Cardiac muscle cell (in vitro differentiated cells and primary cell): ENCODE data around the gene CLNS1A. TPM values are rescaled to one million over a fixed set of nuclear protein-coding genes. Genes with fewer than 3 reads are reported as not detected.
A peak's percentile ranks its signal among the peaks of the same experiment; 100 is the strongest.

Source experiments
- DNase-seq, 2 donors: peaks; one replicate each; pipeline versions ENCODE4 v3.0.0 to v3.0.0-alpha.2; 2010 to 2017; ENCODE audit warnings: low read depth in 1 of 2, low spot score in 1 of 2
- H3K27ac ChIP-seq: fragments of 200-600 bp; sonication (generic); 2 replicates; pipeline ENCODE4 v1.5.1; 2016
- H3K27me3 ChIP-seq: fragments of 200-600 bp; sonication (generic); 2 replicates; pipeline ENCODE4 v1.6.0; 2016; ENCODE audit warnings: control low read depth
- H3K36me3 ChIP-seq: fragments of 200-600 bp; sonication (generic); 2 replicates; pipeline ENCODE4 v1.5.1; 2016; ENCODE audit warnings: control low read depth
- H3K4me1 ChIP-seq: fragments of 200-600 bp; sonication (generic); 2 replicates; pipeline ENCODE4 v1.8.1; 2017; ENCODE audit warnings: low read depth, mild to moderate bottlenecking, mixed run types
- H3K4me3 ChIP-seq: fragments of 200-600 bp; sonication (generic); 2 replicates; pipeline ENCODE4 v1.5.1; 2016; ENCODE audit warnings: mild to moderate bottlenecking
- H3K9me3 ChIP-seq: fragments of 200-600 bp; sonication (generic); 2 replicates; pipeline ENCODE4 v1.5.1; 2017; ENCODE audit warnings: low read depth, mild to moderate bottlenecking, control low read depth
- CTCF ChIP-seq: IDR thresholded peaks from 2 replicates; pipeline ENCODE4 v1.5.1; 2012; ENCODE audit warnings: low read depth, mild to moderate bottlenecking, low read length
- polyA plus RNA-seq: library from polyadenylated mRNA; unstranded; fragments of >200 nt; fragmentation: Nextera tagmentation; extraction: Ambion mirVana; gene quantifications from 2 replicates; pipeline ENCODE4 v1.2.1, GENCODE V29; 2016
- total RNA-seq: library from RNA; depleted of rRNA; stranded (reverse); fragments of >200 nt; gene quantifications from 2 replicates; pipeline ENCODE4 v1.2.3, GENCODE V29; 2016

Gene CLNS1A
- total and polyA plus RNA-seq, 2 experiments from 2014 or later = 122 to 152 TPM

GRCh38 chr11:77656362-77656761, 18.8 kb upstream of the CLNS1A start:
- DNase-seq = no peak
- no peak overlapping the region for H3K4me3 ChIP-seq
- no peaks in the 10 kb centered on the region for H3K27me3 ChIP-seq
- H3K36me3 ChIP-seq = no peaks in the 10 kb centered on the region
- no peak overlapping the region for H3K27ac ChIP-seq
- no peaks in the 10 kb centered on the region for H3K9me3 ChIP-seq
- TF ChIP-seq CTCF = no peak
- H3K4me1 ChIP-seq = no peaks in the 10 kb centered on the region

GRCh38 chr11:77654770-77655434, 17.3 kb upstream of the CLNS1A start:
- Histone ChIP-seq H3K4me3 (no peak overlapping the region), H3K9me3 (no peaks in the 10 kb centered on the region), H3K27ac (no peak overlapping the region), H3K27me3 (no peaks in the 10 kb centered on the region), H3K4me1 (no peaks in the 10 kb centered on the region), H3K36me3 (no peaks in the 10 kb centered on the region)
- DNase-seq = no peak
- TF ChIP-seq CTCF = no peak

- Histone ChIP-seq H3K4me1 (no peaks in the 10 kb centered on the region), H3K27me3 (no peaks in the 10 kb centered on the region), H3K4me3 (no peak overlapping the region)
These were observed 12.5 kb upstream of the CLNS1A start for GRCh38 chr11:77650123-77650522.

GRCh38 chr11:77647654-77648305, 10.2 kb upstream of the CLNS1A start:
- no peak overlapping the region for H3K27ac ChIP-seq
- no peak overlapping the region for H3K4me3 ChIP-seq
- no peaks in the 10 kb centered on the region for H3K27me3 ChIP-seq
- no peak for TF ChIP-seq CTCF
- no peaks in the 10 kb centered on the region for H3K9me3 ChIP-seq
- H3K4me1 ChIP-seq = no peaks in the 10 kb centered on the region
- no peaks in the 10 kb centered on the region for H3K36me3 ChIP-seq
- DNase-seq = peak in 1 of 2 donors; percentile 36

More at GRCh38 chr11:77650123-77650522, 12.5 kb upstream of the CLNS1A start:
- TF ChIP-seq CTCF = no peak
- Histone ChIP-seq H3K36me3 (no peaks in the 10 kb centered on the region), H3K9me3 (no peaks in the 10 kb centered on the region), H3K27ac (no peak overlapping the region)
- DNase-seq = no peak

- Histone ChIP-seq H3K36me3 (no peaks in the 10 kb centered on the region), H3K27ac (no peak overlapping the region)
- no peak for DNase-seq
These were observed 7.3 kb upstream of the CLNS1A start for GRCh38 chr11:77644887-77645286.

More at GRCh38 chr11:77644887-77645286, 7.3 kb upstream of the CLNS1A start:
- H3K9me3 ChIP-seq = no peaks in the 10 kb centered on the region
- H3K4me1 ChIP-seq = no peaks in the 10 kb centered on the region
- no peak for TF ChIP-seq CTCF
- no peak overlapping the region for H3K4me3 ChIP-seq
- H3K27me3 ChIP-seq = no peaks in the 10 kb centered on the region
